Gastroesophageal sphincter (tissue), 3 donors: ENCODE results near the gene MYOM3.

Experiments
- CTCF ChIP-seq, 4 experiments: fragments of 200-600 bp in 2 of 4; fragments of 450-650 bp in 2 of 4; sonication (generic) in 1 of 4; IDR thresholded peaks; one replicate each; pipeline ENCODE4 v1.5.1; 2017 to 2019; ENCODE audit warnings: antibody characterized with exemption in 4 of 4, mild to moderate bottlenecking in 2 of 4, moderate library complexity in 2 of 4
- POLR2A ChIP-seq, 2 donors: fragments of 450-650 bp; IDR thresholded peaks; one replicate each; pipeline ENCODE4 v1.6.1; 2017; ENCODE audit warnings: antibody characterized with exemption in 2 of 2, mild to moderate bottlenecking in 2 of 2, moderate library complexity in 1 of 2

GRCh38 chr1:24119489-24119858, 7.5 kb upstream of the MYOM3 start:
- TF ChIP-seq CTCF (IDR thresholded peaks at IDR 0.05) = no peak
- no peak for TF ChIP-seq POLR2A (IDR thresholded peaks at IDR 0.05)
